ENCODE data around the gene PSMB11.

GRCh38 chr14:23015618-23016017, 26.4 kb upstream of the PSMB11 start:
- TF ChIP-seq CTCF (IDR thresholded peaks at IDR 0.05) (no peak), POLR2A (IDR thresholded peaks at IDR 0.05) (no peak)
